Hematopoietic multipotent progenitor cell treated with erythropoietin and hydrocortisone succinate and interleukin-3 and kit ligand, for 15 days (in vitro differentiated cells): Measurements from ENCODE around the gene RAB11FIP4.

Experiments
- DNase-seq: peaks from one replicate; pipeline ENCODE4 v3.0.0-alpha.2; 2015; ENCODE audit warnings: low spot score

RAB11FIP4 gene

GRCh38 chr17:31411707-31412285 lies 20.3 kb downstream of the RAB11FIP4 start:
- DNase-seq = no peak

- DNase-seq = no peak
Measured at GRCh38 chr17:31412511-31412910, 21.0 kb downstream of the RAB11FIP4 start.

GRCh38 chr17:31413081-31413799 lies 21.8 kb downstream of the RAB11FIP4 start:
- no peak for DNase-seq

GRCh38 chr17:31413874-31414549 lies 22.5 kb downstream of the RAB11FIP4 start:
- DNase-seq = no peak

GRCh38 chr17:31414550-31414918 lies 23.1 kb downstream of the RAB11FIP4 start:
- no peak for DNase-seq

GRCh38 chr17:31415004-31415454 lies 23.6 kb downstream of the RAB11FIP4 start:
- no peak for DNase-seq

GRCh38 chr17:31415640-31416502 lies 24.4 kb downstream of the RAB11FIP4 start:
- no peak for DNase-seq

- no peak for DNase-seq
Measured at GRCh38 chr17:31416503-31416923, 25.0 kb downstream of the RAB11FIP4 start.

GRCh38 chr17:31417051-31417792 lies 25.7 kb downstream of the RAB11FIP4 start:
- DNase-seq = no peak

- no peak for DNase-seq
Measured at GRCh38 chr17:31418773-31419350, 27.4 kb downstream of the RAB11FIP4 start.

GRCh38 chr17:31422443-31422842 lies 31.0 kb downstream of the RAB11FIP4 start:
- no peak for DNase-seq

- DNase-seq = no peak
Measured at GRCh38 chr17:31424944-31425281, 33.4 kb downstream of the RAB11FIP4 start.

GRCh38 chr17:31425282-31426040 lies 34.0 kb downstream of the RAB11FIP4 start:
- no peak for DNase-seq

- DNase-seq = no peak
Measured at GRCh38 chr17:31427684-31428083, 36.2 kb downstream of the RAB11FIP4 start.

- DNase-seq = no peak
Measured at GRCh38 chr17:31428111-31428510, 36.6 kb downstream of the RAB11FIP4 start.

GRCh38 chr17:31428512-31428911 lies 37.0 kb downstream of the RAB11FIP4 start:
- DNase-seq = no peak

- no peak for DNase-seq
Measured at GRCh38 chr17:31431098-31431851, 39.8 kb downstream of the RAB11FIP4 start.

GRCh38 chr17:31431852-31432658 lies 40.6 kb downstream of the RAB11FIP4 start:
- no peak for DNase-seq
